NB4 (cell line): ENCODE results near the gene AIRE.

ENCODE experiments used
- DNase-seq: peaks from one replicate; pipeline ENCODE4 v3.0.0; 2010; ENCODE audit warnings: low read depth
- H3K4me3 ChIP-seq: one replicate; pipeline ENCODE4 v1.5.1; 2011; ENCODE audit warnings: mild to moderate bottlenecking, low read depth, low read length, moderate library complexity
- CTCF ChIP-seq: IDR thresholded peaks from one replicate; pipeline ENCODE4 v1.5.1; 2012; ENCODE audit warnings: low read depth, low read length
- MAX ChIP-seq: IDR thresholded peaks from 2 replicates; pipeline ENCODE4 v1.6.1; 2011; ENCODE audit warnings: low read depth, low read length
- MYC ChIP-seq: IDR thresholded peaks from 2 replicates; pipeline ENCODE4 v1.6.1; 2011; ENCODE audit warnings: low read depth, low read length
- POLR2A ChIP-seq: IDR thresholded peaks from 2 replicates; pipeline ENCODE4 v1.6.1; 2011; ENCODE audit warnings: mild to moderate bottlenecking; ENCODE audit not compliant: insufficient read length; ENCODE audit errors: extremely low read depth

The AIRE gene

GRCh38 chr21:44288251-44289110, 2.8 kb downstream of the AIRE start:
- TF ChIP-seq POLR2A (no peak), MAX (no peak), CTCF (no peak), MYC (no peak)
- H3K4me3 ChIP-seq: no peak overlapping the region
- no peak for DNase-seq

- no peak for TF ChIP-seq MYC
- TF ChIP-seq POLR2A: no peak
- no peak for TF ChIP-seq CTCF
- no peak for TF ChIP-seq MAX
- H3K4me3 ChIP-seq: no peak overlapping the region
- DNase-seq: no peak
These were observed 3.8 kb downstream of the AIRE start for GRCh38 chr21:44289381-44290010.

- no peak for DNase-seq
- TF ChIP-seq MYC (no peak), POLR2A (no peak)
These were observed 4.8 kb downstream of the AIRE start for GRCh38 chr21:44290327-44291077.

GRCh38 chr21:44291078-44291935, 5.6 kb downstream of the AIRE start:
- TF ChIP-seq CTCF: no peak
- TF ChIP-seq MYC: no peak
- TF ChIP-seq MAX: no peak
- no peak for TF ChIP-seq POLR2A
- H3K4me3 ChIP-seq: no peak overlapping the region
- DNase-seq: no peak

More at GRCh38 chr21:44290327-44291077, 4.8 kb downstream of the AIRE start:
- H3K4me3 ChIP-seq: no peak overlapping the region

- no peak overlapping the region for H3K4me3 ChIP-seq
- TF ChIP-seq POLR2A (no peak), MYC (no peak), CTCF (no peak)
- DNase-seq: no peak
These were observed 6.5 kb downstream of the AIRE start for GRCh38 chr21:44291936-44292811.
